ENCODE results near the gene ANKRD13C. TPM values are rescaled to one million over a fixed set of nuclear protein-coding genes. Genes with fewer than 3 reads are reported as not detected.

ANKRD13C gene
- total and polyA plus RNA-seq, 2 of the 4 experiments (the other 2 are of a cell fraction) = 8.3 to 10.9 TPM

DNA sequence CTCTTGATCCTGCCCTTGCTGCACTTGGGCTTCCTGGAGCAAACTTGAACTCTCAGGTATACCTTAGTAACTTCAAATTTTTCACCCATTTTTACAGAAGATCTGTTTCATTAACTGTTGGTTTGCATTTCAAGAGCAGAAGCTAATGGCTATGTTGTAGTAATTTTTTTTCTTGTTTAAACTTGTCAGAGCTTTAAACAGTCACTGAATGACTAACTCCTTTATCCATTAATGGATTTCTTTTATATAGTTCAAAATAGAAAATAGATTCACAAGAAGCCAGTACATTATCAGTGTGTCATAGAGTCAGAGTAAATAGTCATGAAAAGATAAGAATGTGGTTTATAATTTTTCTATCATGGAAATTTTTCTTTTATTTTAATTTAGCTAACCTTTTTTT, 119.8 kb downstream of the ANKRD13C start:
- H3K4me1 ChIP-seq (ENCODE audit: control insufficient read depth, insufficient read depth, low read length) = no peaks in the 10 kb centered on the region
- H4K91ac ChIP-seq (ENCODE audit: insufficient read depth, low read depth, low read length) = no peak overlapping the region
- no peaks in the 10 kb centered on the region for H3K9me3 ChIP-seq (ENCODE audit: control insufficient read depth, insufficient read depth, low read length)
- peaks cover 46% of the 10 kb centered on the region for H3K36me3 ChIP-seq (ENCODE audit: control insufficient read depth, insufficient read depth, low read length)
- no peak overlapping the region for H2AK9ac ChIP-seq (replicated peaks; ENCODE audit: low read depth, low read length, poor library complexity)
- intact Hi-C loops (cut with micrococcal nuclease) (loop anchor here (5.0 kb wide), 1 partner anchor 833 kb away; no protein-coding TSS in a partner anchor), in situ Hi-C loops (cut with MboI; ENCODE audit: low sequenced_read_pairs) (no loop called here), dilution Hi-C loops (cut with HindIII; ENCODE audit: low sequenced_read_pairs, unreplicated experiment) (no loop called here)
- no peak overlapping the region for H2AK5ac ChIP-seq (ENCODE audit: low read depth, low read length)
- H4K5ac ChIP-seq (ENCODE audit: low read depth, low read length) = no peak overlapping the region
- no peak overlapping the region for H2BK5ac ChIP-seq (ENCODE audit: low read depth, low read length, poor library complexity, severe bottlenecking)
- POLR2A ChIA-PET (ENCODE audit: unreplicated experiment) = no interaction called here
- H2AFZ ChIP-seq (replicated peaks; ENCODE audit: low read length, poor library complexity) = no peak overlapping the region
- H2BK15ac ChIP-seq (ENCODE audit: low read depth, low read length) = no peak overlapping the region
- H3K18ac ChIP-seq (ENCODE audit: low read depth, low read length) = no peak overlapping the region
- no peak overlapping the region for H3K4me3 ChIP-seq (ENCODE audit: insufficient read depth, low read depth, low read length)
- DNase-seq (no peak), ATAC-seq (ENCODE audit: low read depth) (no peak)
- H2BK120ac ChIP-seq (ENCODE audit: low read depth, low read length) = no peak overlapping the region
- no peak for TF ChIP-seq MAFK (IDR thresholded peaks at IDR 0.05; ENCODE audit: low read depth, low read length)
- no peak overlapping the region for H3K27ac ChIP-seq (ENCODE audit: insufficient read depth, low read length)
- no peak overlapping the region for H3K9ac ChIP-seq (ENCODE audit: low read depth, low read length)
- CTCF ChIA-PET = interaction anchor here (0.8 kb wide), 1 partner anchor 92 kb away, joined by 3 read pairs; no protein-coding TSS in a partner anchor
- H3K14ac ChIP-seq (replicated peaks; ENCODE audit: low read depth, low read length) = no peak overlapping the region
- H3K23ac ChIP-seq (ENCODE audit: low read depth, low read length) = no peak overlapping the region
- H3K27me3 ChIP-seq (ENCODE audit: control insufficient read depth, insufficient read depth, low read length) = no peaks in the 10 kb centered on the region
- peaks cover 13 to 19% of the 10 kb centered on the region in 2 experiments for H3K79me1 ChIP-seq (ENCODE audit: low read depth in 1 of 2, low read length in 2 of 2)
- H3K4ac ChIP-seq (ENCODE audit: low read depth, low read length) = no peak overlapping the region
- no peak overlapping the region for H4K8ac ChIP-seq (ENCODE audit: low read depth in 2 of 2, low read length in 2 of 2)
- no peak overlapping the region for H3K4me2 ChIP-seq (ENCODE audit: low read depth, low read length)
- no peak overlapping the region for H3K56ac ChIP-seq (ENCODE audit: extremely low read depth, insufficient read depth, low read length)
- H3K9me1 ChIP-seq (ENCODE audit: insufficient read depth, low read length) = no peaks in the 10 kb centered on the region
- no peak overlapping the region for H2BK20ac ChIP-seq (ENCODE audit: low read depth, low read length)
- BruUV-seq (replicated peaks) = no TSS peak
- H4K20me1 ChIP-seq (ENCODE audit: insufficient read depth, low read length) = no peaks in the 10 kb centered on the region; the same call in 1 of the 2 replicates
